Progenitor cell of endocrine pancreas (in vitro differentiated cells): ENCODE measurements around the gene GRN. TPM values are rescaled to one million over a fixed set of nuclear protein-coding genes. Genes with fewer than 3 reads are reported as not detected.
"Not testable (repeated sequence)": the region's sequence is repeated elsewhere in the genome, so short reads cannot be mapped to it uniquely, and the experiment has no call there.

Experiments
- DNase-seq: peaks from one replicate; pipeline ENCODE4 v3.0.0; 2021; ENCODE audit warnings: low spot score; ENCODE audit not compliant: unreplicated experiment
- H3K27ac Mint-ChIP-seq: 2 replicates; pipeline ENCODE4 v1.8.0; 2021; ENCODE audit warnings: mild to moderate bottlenecking, moderate library complexity, mixed read lengths
- H3K27me3 Mint-ChIP-seq: 2 replicates; pipeline ENCODE4 v1.8.0; 2021; ENCODE audit warnings: mixed read lengths
- H3K36me3 Mint-ChIP-seq: 2 replicates; pipeline ENCODE4 v1.8.0; 2022; ENCODE audit warnings: mixed read lengths; ENCODE audit not compliant: insufficient read depth
- H3K4me1 Mint-ChIP-seq: 2 replicates; pipeline ENCODE4 v1.8.0; 2021; ENCODE audit warnings: low read depth, mixed read lengths
- H3K4me3 Mint-ChIP-seq: 2 replicates; pipeline ENCODE4 v1.8.0; 2021; ENCODE audit warnings: low read depth, mild to moderate bottlenecking, moderate library complexity, mixed read lengths
- H3K9me3 Mint-ChIP-seq: 2 replicates; pipeline ENCODE4 v1.8.0; 2021; ENCODE audit warnings: low read depth, mixed read lengths
- CTCF ChIP-seq: fragments of 200-600 bp; sonication (generic); IDR thresholded peaks from one replicate; pipeline ENCODE4 v1.5.0; 2021; ENCODE audit warnings: antibody characterized with exemption, mild to moderate bottlenecking; ENCODE audit not compliant: unreplicated experiment
- total RNA-seq: library from RNA; stranded (reverse); gene quantifications from 2 replicates; pipeline ENCODE4 v1.2.1, GENCODE V29; 2021

Gene GRN
- total RNA-seq, 1 donor from 2014 or later, result 99.7 TPM

GRCh38 chr17:44367231-44367979 lies 22.3 kb downstream of the GRN start:
- Mint-ChIP-seq H3K27ac (no peak overlapping the region), H3K4me1 (no peaks in the 10 kb centered on the region), H3K4me3 (no peak overlapping the region), H3K36me3 (no peaks in the 10 kb centered on the region), H3K9me3 (peaks cover 3% of the 10 kb centered on the region), H3K27me3 (peaks cover 29% of the 10 kb centered on the region)
- no peak for DNase-seq
- TF ChIP-seq CTCF, result no peak

GRCh38 chr17:44368391-44369243 lies 23.5 kb downstream of the GRN start:
- not testable (repeated sequence) for H3K27ac Mint-ChIP-seq, H3K4me3 Mint-ChIP-seq, DNase-seq, H3K4me1 Mint-ChIP-seq, H3K36me3 Mint-ChIP-seq, H3K9me3 Mint-ChIP-seq
- peaks cover 29% of the 10 kb centered on the region for H3K27me3 Mint-ChIP-seq

- H3K4me3 Mint-ChIP-seq, H3K36me3 Mint-ChIP-seq, H3K9me3 Mint-ChIP-seq, H3K4me1 Mint-ChIP-seq, DNase-seq: not testable (repeated sequence)
- H3K27ac Mint-ChIP-seq, result peak overlapping the region; percentile 27
- H3K27me3 Mint-ChIP-seq, result peaks cover 29% of the 10 kb centered on the region
Observed at GRCh38 chr17:44369414-44370023, 24.4 kb downstream of the GRN start.

GRCh38 chr17:44372036-44372435 lies 26.9 kb downstream of the GRN start:
- Mint-ChIP-seq H3K36me3 (no peaks in the 10 kb centered on the region), H3K4me3 (no peak overlapping the region), H3K27me3 (peaks cover 12% of the 10 kb centered on the region), H3K27ac (no peak overlapping the region), H3K9me3 (peaks cover 3% of the 10 kb centered on the region), H3K4me1 (peaks cover 2% of the 10 kb centered on the region)
- no peak for TF ChIP-seq CTCF
- no peak for DNase-seq

GRCh38 chr17:44374306-44375195 lies 29.4 kb downstream of the GRN start:
- no peak overlapping the region for H3K4me3 Mint-ChIP-seq
- peaks cover 2% of the 10 kb centered on the region for H3K4me1 Mint-ChIP-seq
- no peaks in the 10 kb centered on the region for H3K36me3 Mint-ChIP-seq
- H3K9me3 Mint-ChIP-seq, result no peaks in the 10 kb centered on the region
- TF ChIP-seq CTCF, result no peak
- peak overlapping the region; percentile 33 for H3K27ac Mint-ChIP-seq
- no peak for DNase-seq
- peaks cover 4% of the 10 kb centered on the region for H3K27me3 Mint-ChIP-seq
